K562 (cell line): ENCODE measurements around the gene SRC. TPM values are rescaled to one million over a fixed set of nuclear protein-coding genes. Genes with fewer than 3 reads are reported as not detected.

Experiments used
- BACH1 ChIP-seq: fragments of 200-800 bp; sonication (Bioruptor generic); IDR thresholded peaks from 2 replicates; pipeline ENCODE4 v1.6.1; 2016; ENCODE audit warnings: missing genetic modification characterization, missing compliant biosample characterization
- CBFA2T2 ChIP-seq: fragments of 450-650 bp; conservative IDR thresholded peaks from 2 replicates; pipeline ENCODE4 v1.6.1; 2017; ENCODE audit warnings: mild to moderate bottlenecking
- CHD4 ChIP-seq: fragments of 200-600 bp; sonication (generic); IDR thresholded peaks from 3 replicates; pipeline ENCODE4 v1.6.1; 2012; ENCODE audit warnings: low read depth, mild to moderate bottlenecking, mixed read lengths, low read length, inconsistent platforms; ENCODE audit not compliant: insufficient read depth, insufficient replicate concordance, poor library complexity, severe bottlenecking
- ELF2 ChIP-seq: fragments of 250-450 bp; sonication (Bioruptor Pico); IDR thresholded peaks from 2 replicates; pipeline ENCODE4 v1.5.0; 2021; ENCODE audit warnings: mild to moderate bottlenecking
- GABPA ChIP-seq: fragments of 200-800 bp; sonication (Bioruptor generic); conservative IDR thresholded peaks from 2 replicates; pipeline ENCODE4 v1.6.1; 2016; ENCODE audit warnings: low read depth, missing genetic modification characterization, missing compliant biosample characterization
- GABPB1 ChIP-seq: sonication (generic); formaldehyde crosslinking; IDR thresholded peaks from 2 replicates; pipeline ENCODE4 v1.8.0; 2022; ENCODE audit warnings: mild to moderate bottlenecking, missing genetic modification reagents
- MEF2A ChIP-seq: IDR thresholded peaks from 2 replicates; pipeline ENCODE4 v1.6.1; 2011; ENCODE audit warnings: low read depth, mild to moderate bottlenecking, low read length, moderate library complexity; ENCODE audit not compliant: control insufficient read depth
- NFYB ChIP-seq: IDR thresholded peaks from 2 replicates; pipeline ENCODE4 v1.6.1; 2011; ENCODE audit warnings: mild to moderate bottlenecking, moderate library complexity; ENCODE audit not compliant: insufficient read length; ENCODE audit errors: extremely low read depth
- PHF20 ChIP-seq: fragments of 450-650 bp; IDR thresholded peaks from 2 replicates; pipeline ENCODE4 v1.6.1; 2018; ENCODE audit not compliant: partially characterized antibody
- PHF21A ChIP-seq: fragments of 450-650 bp; IDR thresholded peaks from 2 replicates; pipeline ENCODE4 v1.6.1; 2017; ENCODE audit warnings: low read depth, borderline replicate concordance
- RAD51 ChIP-seq: fragments of 450-650 bp; IDR thresholded peaks from 2 replicates; pipeline ENCODE4 v1.7.1; 2016; ENCODE audit warnings: low read depth, mild to moderate bottlenecking, borderline replicate concordance
- RBBP5 ChIP-seq: fragments of 200-600 bp; sonication (generic); IDR thresholded peaks from 2 replicates; pipeline ENCODE4 v1.6.1; 2012; ENCODE audit warnings: borderline replicate concordance, mild to moderate bottlenecking, low read length, control low read depth, inconsistent platforms; ENCODE audit not compliant: insufficient read depth, poor library complexity, severe bottlenecking
- RBM14 ChIP-seq: fragments of 200-400 bp; formaldehyde crosslinking; IDR thresholded peaks from 2 replicates; pipeline ENCODE4 v1.6.1; 2018; ENCODE audit warnings: low read depth, mild to moderate bottlenecking, low read length, moderate library complexity, borderline replicate concordance; ENCODE audit not compliant: insufficient read depth
- SAFB ChIP-seq: fragments of 200-400 bp; formaldehyde crosslinking; IDR thresholded peaks from 2 replicates; pipeline ENCODE4 v1.6.1; 2017; ENCODE audit warnings: low read depth, low read length, borderline replicate concordance
- SIN3B ChIP-seq: fragments of 450-650 bp; IDR thresholded peaks from 2 replicates; pipeline ENCODE4 v1.6.1; 2017; ENCODE audit warnings: low read depth, mild to moderate bottlenecking, moderate library complexity
- SMARCA4 ChIP-seq: fragments of 450-650 bp; IDR thresholded peaks from 2 replicates; pipeline ENCODE4 v1.6.1; 2016
- THRB ChIP-seq: fragments of 450-650 bp; formaldehyde crosslinking; conservative IDR thresholded peaks from 2 replicates; pipeline ENCODE4 v1.4.0; 2022; ENCODE audit warnings: mild to moderate bottlenecking, missing genetic modification characterization
- TRIM28 ChIP-seq: fragments of 450-650 bp; IDR thresholded peaks from 2 replicates; pipeline ENCODE4 v1.6.1; 2017
- ZNF263 ChIP-seq: sonication (generic); formaldehyde crosslinking; IDR thresholded peaks from 2 replicates; pipeline ENCODE4 v1.8.0; 2022; ENCODE audit warnings: mild to moderate bottlenecking, missing genetic modification reagents, borderline replicate concordance
- ZNF324 ChIP-seq: fragments of 250-450 bp; sonication (Bioruptor Pico); IDR thresholded peaks from 2 replicates; pipeline ENCODE4 v1.4.0; 2020; ENCODE audit warnings: mild to moderate bottlenecking
- ZNF695 ChIP-seq: fragments of 450-650 bp; formaldehyde crosslinking; IDR thresholded peaks from 2 replicates; pipeline ENCODE4 v1.4.0; 2020; ENCODE audit warnings: mild to moderate bottlenecking, moderate library complexity
- polyA plus RNA-seq, 8 experiments: library from polyadenylated mRNA; depleted of rRNA in 4 of 8; stranded (reverse) in 5 of 8; unstranded in 3 of 8; fragments of >200 nt; fragmentation: Nextera tagmentation in 2 of 8; fragmentation: Illumina TruSeq in 1 of 8; extraction: Ambion mirVana in 2 of 8; extraction: Trizol in 1 of 8; gene quantifications; 2 replicates each; pipeline versions ENCODE4 v1.2.1 to v1.2.3, GENCODE V29; 2011 to 2014; ENCODE audit warnings: inconsistent platforms in 1 of 8, missing spikeins in 1 of 8
- total RNA-seq, 7 experiments: library from RNA; depleted of rRNA in 6 of 7; stranded (reverse); fragments of >200 nt in 6 of 7; fragmentation: Illumina TruSeq in 2 of 7; extraction: Trizol in 2 of 7; gene quantifications; 2 replicates each; pipeline versions ENCODE4 v1.2.1 to v1.2.3, GENCODE V29; 2011 to 2021; ENCODE audit warnings: low replicate concordance in 1 of 7
- TF ChIP-seq, protein P1 (sequence below): fragments of 250-450 bp; sonication (Bioruptor Pico); IDR thresholded peaks from 2 replicates; pipeline ENCODE4 v1.5.0; 2020; ENCODE audit warnings: mild to moderate bottlenecking, borderline replicate concordance
- TF ChIP-seq, protein P2 (sequence below), 3 experiments: IDR thresholded peaks in 2 of 3; conservative IDR thresholded peaks in 1 of 3; 2 replicates each; pipeline ENCODE4 v1.5.1; 2011 to 2012; ENCODE audit warnings: low read length in 3 of 3, mild to moderate bottlenecking in 3 of 3, control low read depth in 2 of 3, improper control_type of control experiment in 1 of 3, inconsistent platforms in 1 of 3, low read depth in 1 of 3, mixed read lengths in 1 of 3, moderate library complexity in 1 of 3; ENCODE audit not compliant: insufficient read depth in 2 of 3

Gene SRC
- total and polyA plus RNA-seq, 9 of the 15 experiments (the other 6 are each of a cell fraction or from before 2014, with no cell fraction given), result 0.06 to 8.5 (median 3.1) TPM

GRCh38 chr20:37389844-37390275 lies 43.9 kb downstream of the SRC start (continued):
- TF ChIP-seq THRB (CRISPR knock-in tag) (no peak), RBM14 (no peak), RBBP5 (no peak), ELF2 (CRISPR knock-in tag) (no peak), GABPB1 (CRISPR knock-in tag) (0 out of 2 replicates have a peak, but pooled peaks have one; percentile 51), MEF2A (no peak), BACH1 (tag) (no peak), NFYB (no peak), ZNF263 (peak; percentile 61), CHD4 (peak; percentile 85), RAD51 (no peak), PHF20 (peak; percentile 51), PHF21A (no peak), CBFA2T2 (no peak), GABPA (tag) (no peak), SMARCA4 (no peak), TRIM28 (no peak), SIN3B (no peak), ZNF324 (CRISPR knock-in tag) (no peak), SAFB (no peak), ZNF695 (CRISPR knock-in tag) (no peak)
- TF ChIP-seq, protein P1, sequence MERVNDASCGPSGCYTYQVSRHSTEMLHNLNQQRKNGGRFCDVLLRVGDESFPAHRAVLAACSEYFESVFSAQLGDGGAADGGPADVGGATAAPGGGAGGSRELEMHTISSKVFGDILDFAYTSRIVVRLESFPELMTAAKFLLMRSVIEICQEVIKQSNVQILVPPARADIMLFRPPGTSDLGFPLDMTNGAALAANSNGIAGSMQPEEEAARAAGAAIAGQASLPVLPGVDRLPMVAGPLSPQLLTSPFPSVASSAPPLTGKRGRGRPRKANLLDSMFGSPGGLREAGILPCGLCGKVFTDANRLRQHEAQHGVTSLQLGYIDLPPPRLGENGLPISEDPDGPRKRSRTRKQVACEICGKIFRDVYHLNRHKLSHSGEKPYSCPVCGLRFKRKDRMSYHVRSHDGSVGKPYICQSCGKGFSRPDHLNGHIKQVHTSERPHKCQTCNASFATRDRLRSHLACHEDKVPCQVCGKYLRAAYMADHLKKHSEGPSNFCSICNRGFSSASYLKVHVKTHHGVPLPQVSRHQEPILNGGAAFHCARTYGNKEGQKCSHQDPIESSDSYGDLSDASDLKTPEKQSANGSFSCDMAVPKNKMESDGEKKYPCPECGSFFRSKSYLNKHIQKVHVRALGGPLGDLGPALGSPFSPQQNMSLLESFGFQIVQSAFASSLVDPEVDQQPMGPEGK (CRISPR knock-in tag), result no peak
- TF ChIP-seq, protein P2, sequence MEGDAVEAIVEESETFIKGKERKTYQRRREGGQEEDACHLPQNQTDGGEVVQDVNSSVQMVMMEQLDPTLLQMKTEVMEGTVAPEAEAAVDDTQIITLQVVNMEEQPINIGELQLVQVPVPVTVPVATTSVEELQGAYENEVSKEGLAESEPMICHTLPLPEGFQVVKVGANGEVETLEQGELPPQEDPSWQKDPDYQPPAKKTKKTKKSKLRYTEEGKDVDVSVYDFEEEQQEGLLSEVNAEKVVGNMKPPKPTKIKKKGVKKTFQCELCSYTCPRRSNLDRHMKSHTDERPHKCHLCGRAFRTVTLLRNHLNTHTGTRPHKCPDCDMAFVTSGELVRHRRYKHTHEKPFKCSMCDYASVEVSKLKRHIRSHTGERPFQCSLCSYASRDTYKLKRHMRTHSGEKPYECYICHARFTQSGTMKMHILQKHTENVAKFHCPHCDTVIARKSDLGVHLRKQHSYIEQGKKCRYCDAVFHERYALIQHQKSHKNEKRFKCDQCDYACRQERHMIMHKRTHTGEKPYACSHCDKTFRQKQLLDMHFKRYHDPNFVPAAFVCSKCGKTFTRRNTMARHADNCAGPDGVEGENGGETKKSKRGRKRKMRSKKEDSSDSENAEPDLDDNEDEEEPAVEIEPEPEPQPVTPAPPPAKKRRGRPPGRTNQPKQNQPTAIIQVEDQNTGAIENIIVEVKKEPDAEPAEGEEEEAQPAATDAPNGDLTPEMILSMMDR (IDR thresholded peaks at IDR 0.05 in 2 of 3, conservative IDR thresholded peaks at IDR 0.05 in 1 of 3; ENCODE audit: insufficient read depth in 2 of 3, low read depth in 1 of 3, low read length in 3 of 3), result peak in 2 of 3 experiments; percentile 34; a peak in 2 of 6 replicates
